Endothelial cell of umbilical vein (primary cell): Measurements from ENCODE around the gene PFDN6. TPM values are rescaled to one million over a fixed set of nuclear protein-coding genes. Genes with fewer than 3 reads are reported as not detected.
A peak's percentile ranks its signal among the peaks of the same experiment; 100 is the strongest.

ENCODE experiments used
- BruUV-seq: library from RNA; stranded (reverse); fragments of 400-500 nt; replicated peaks from 2 replicates; lab custom pipeline; 2021; lab: Mats Ljungman, UMichigan
- CTCF ChIA-PET: fragments of 300-600, 350-600 bp; sonication (Branson Sonifier 250); formaldehyde crosslinking; loops from one replicate; lab custom pipeline; 2021; ENCODE audit warnings: antibody characterized with exemption, inconsistent platforms; lab: Charles Lee
- POLR2A ChIA-PET: fragments of 300-600, 350-600 bp; sonication (Branson Sonifier 250); formaldehyde crosslinking; loops from one replicate; lab custom pipeline; 2021; ENCODE audit warnings: antibody characterized with exemption, inconsistent platforms; lab: Charles Lee
- DNase-seq: peaks from one replicate; pipeline ENCODE4 v3.0.0-alpha.2; 2011; ENCODE audit warnings: low read depth, low spot score
- FAIRE-seq: peaks from 2 replicates; lab custom pipeline; 2011; peaks lifted over from hg19 to GRCh38; lab: Jason Lieb, UNC
- H2AFZ ChIP-seq: 2 replicates; pipeline ENCODE4 v1.6.0; 2012; ENCODE audit warnings: low read depth, low read length, control low read depth, inconsistent platforms
- H3K27ac ChIP-seq: 2 replicates; pipeline ENCODE4 v1.5.1; 2011; ENCODE audit warnings: low read depth, mild to moderate bottlenecking, control low read depth, low read length, moderate library complexity; ENCODE audit not compliant: insufficient read depth
- H3K27me3 ChIP-seq, 2 experiments: 2 replicates each; pipeline versions ENCODE4 v1.6.0 to v1.6.1; 2011; ENCODE audit warnings: low read length in 2 of 2, mixed read lengths in 1 of 2; ENCODE audit not compliant: control insufficient read depth in 2 of 2, insufficient read depth in 2 of 2
- H3K36me3 ChIP-seq, 2 experiments: 2 replicates in 1 of 2; 3 replicates in 1 of 2; pipeline ENCODE4 v1.5.1; 2011; ENCODE audit warnings: low read length in 2 of 2, mild to moderate bottlenecking in 1 of 2, moderate library complexity in 1 of 2; ENCODE audit not compliant: control insufficient read depth in 2 of 2, insufficient read depth in 2 of 2; ENCODE audit errors: extremely low read depth in 1 of 2
- H3K4me1 ChIP-seq: 3 replicates; pipeline ENCODE4 v1.5.1; 2011; ENCODE audit warnings: mild to moderate bottlenecking, low read length; ENCODE audit not compliant: control insufficient read depth, insufficient read depth; ENCODE audit errors: extremely low read depth
- H3K4me2 ChIP-seq: 2 replicates; pipeline ENCODE4 v1.6.1; 2011; ENCODE audit warnings: low read length, control low read depth, mixed read lengths; ENCODE audit not compliant: insufficient read depth
- H3K4me3 ChIP-seq, 3 experiments: fragments of 200-600 bp in 1 of 3; sonication (generic), shearing (Covaris generic) in 1 of 3; replicated peaks in 1 of 3; 2 replicates each; pipeline ENCODE4 v1.5.1; 2011 to 2016; ENCODE audit warnings: control low read depth in 3 of 3, low read length in 3 of 3, mild to moderate bottlenecking in 2 of 3, inconsistent platforms in 1 of 3, low read depth in 1 of 3, moderate library complexity in 1 of 3; ENCODE audit not compliant: insufficient read depth in 1 of 3
- H3K79me2 ChIP-seq: 2 replicates; pipeline ENCODE4 v1.6.0; 2012; ENCODE audit warnings: low read length, inconsistent platforms; ENCODE audit not compliant: control insufficient read depth, insufficient read depth
- H3K9ac ChIP-seq: replicated peaks from 2 replicates; pipeline ENCODE3; 2011; ENCODE audit warnings: low read length, control low read depth; ENCODE audit not compliant: insufficient read depth; ENCODE audit errors: extremely low read depth
- H3K9me1 ChIP-seq: replicated peaks from 3 replicates; pipeline ENCODE4 v1.6.0; 2011; ENCODE audit warnings: mild to moderate bottlenecking, low read length; ENCODE audit not compliant: control insufficient read depth, insufficient read depth; ENCODE audit errors: extremely low read depth
- H3K9me3 ChIP-seq: replicated peaks from 2 replicates; pipeline ENCODE4 v1.5.1; 2012; ENCODE audit warnings: low read length, inconsistent platforms; ENCODE audit not compliant: control insufficient read depth, insufficient read depth
- H4K20me1 ChIP-seq: replicated peaks from 2 replicates; pipeline ENCODE3; 2011; ENCODE audit warnings: mild to moderate bottlenecking, low read length; ENCODE audit not compliant: control insufficient read depth, insufficient read depth; ENCODE audit errors: extremely low read depth
- CTCF ChIP-seq, 2 donors: IDR thresholded peaks; 1 replicate in 1 of 2; 2 replicates in 1 of 2; pipeline ENCODE4 v1.5.1; 2011; ENCODE audit warnings: low read length in 2 of 2, mild to moderate bottlenecking in 2 of 2, moderate library complexity in 2 of 2, control low read depth in 1 of 2, inconsistent platforms in 1 of 2, low read depth in 1 of 2; ENCODE audit not compliant: insufficient read depth in 1 of 2; ENCODE audit errors: extremely low read depth in 1 of 2
- FOS ChIP-seq: IDR thresholded peaks from 2 replicates; pipeline ENCODE4 v1.6.1; 2011; ENCODE audit warnings: mild to moderate bottlenecking, low read length, moderate library complexity, borderline replicate concordance; ENCODE audit not compliant: insufficient read depth
- JUN ChIP-seq: IDR thresholded peaks from 2 replicates; pipeline ENCODE4 v1.6.1; 2011; ENCODE audit warnings: borderline replicate concordance, low read depth; ENCODE audit not compliant: insufficient read length, insufficient read depth
- MYC ChIP-seq: IDR thresholded peaks from one replicate; pipeline ENCODE4 v1.6.1; 2011; ENCODE audit warnings: mild to moderate bottlenecking, low read depth, low read length
- dilution Hi-C: fragments of 300-500 bp; cut with MboI; formaldehyde crosslinking; loops from one replicate; pipeline ENCODE4 v1.15.0; 2019; ENCODE audit warnings: low sequenced_read_pairs; ENCODE audit not compliant: extremely low pct_ligation_motif_present
- intact Hi-C: fragments of 100-400 bp; cut with micrococcal nuclease; formaldehyde crosslinking; loops from one replicate; pipeline ENCODE4 v1.10.0; 2022
- polyA plus RNA-seq, 4 experiments: library from polyadenylated mRNA; depleted of rRNA in 3 of 4; stranded (reverse) in 3 of 4; unstranded in 1 of 4; fragments of >200 nt; gene quantifications; 2 replicates each; pipeline versions ENCODE4 v1.2.1 to v1.2.3, GENCODE V29; 2011 to 2012; ENCODE audit warnings: missing spikeins in 1 of 4
- total RNA-seq: library from RNA; stranded (reverse); gene quantifications from 2 replicates; pipeline ENCODE4 v1.2.3, GENCODE V29; 2021

PFDN6 gene
- total and polyA plus RNA-seq, 2 donors (not counting 3 experiments of a cell fraction or from before 2014, with no cell fraction given), result 31.0 to 63.5 TPM

- FAIRE-seq (peak; percentile 67), DNase-seq (peak; percentile 52)
- peaks cover 0 to 2% of the 10 kb centered on the region in 2 experiments for H3K27me3 ChIP-seq
- no peaks in the 10 kb centered on the region for H3K9me3 ChIP-seq
- H3K9ac ChIP-seq, result peak overlapping the region; percentile 69
- peak overlapping the region; percentile 72 for H3K27ac ChIP-seq
- peak overlapping the region; percentile 75 for H2AFZ ChIP-seq
- dilution Hi-C loops, result no loop called here
- ChIA-PET CTCF (interaction anchor here (0.9 to 4.5 kb wide), 19 partner anchors 10 to 412 kb away, joined by 3 to 99 read pairs (median 13); partner anchors contain the start of genes HSD17B8, RGL2, RPS18 and TAP2), POLR2A (interaction anchor here (0.7 to 2.7 kb wide), 5 partner anchors 22 to 278 kb away, joined by 3 to 12 read pairs (median 4); partner anchors contain the start of genes RING1, RPS18 and VPS52)
- H4K20me1 ChIP-seq, result no peaks in the 10 kb centered on the region
- peaks cover 0 to 2% of the 10 kb centered on the region in 2 experiments for H3K36me3 ChIP-seq
- TSS peak; percentile 96 for BruUV-seq
- H3K79me2 ChIP-seq, result no peaks in the 10 kb centered on the region
- H3K4me1 ChIP-seq, result peaks cover 23% of the 10 kb centered on the region
- H3K9me1 ChIP-seq, result no peaks in the 10 kb centered on the region
- H3K4me2 ChIP-seq, result peak overlapping the region; percentile 78
- peak overlapping the region; percentile 18 to 69 (median 38) for H3K4me3 ChIP-seq
- intact Hi-C loops, result loop anchor here (1.0 to 10.0 kb wide), 4 partner anchors 21 to 365 kb away; partner anchors contain the start of genes RXRB, SLC39A7 and VPS52
- TF ChIP-seq CTCF (IDR thresholded peaks at IDR 0.05; ENCODE audit: extremely low read depth in 1 of 2, insufficient read depth in 1 of 2, low read depth in 1 of 2, low read length in 2 of 2), result no peak
- TF ChIP-seq MYC, result no peak
- TF ChIP-seq JUN, result peak; percentile 16
- TF ChIP-seq FOS, result peak; percentile 62
Observed at GRCh38 chr6:33249732-33250630, 39.4 kb upstream of the PFDN6 start.
